GM19035 (cell line): ENCODE results near the gene APOF.
"Not testable (repeated sequence)": the region's sequence is repeated elsewhere in the genome, so short reads cannot be mapped to it uniquely, and the experiment has no call there.

ENCODE experiments used
- ATAC-seq: cut with Tn5 transposase; IDR thresholded peaks from one replicate; pipeline ENCODE4 v1.9.1; 2021; ENCODE audit not compliant: unreplicated experiment

APOF gene

GRCh38 chr12:56373515-56373914 is 10.9 kb upstream of the APOF start:
- ATAC-seq, result no peak

- ATAC-seq, result no peak
Observed at GRCh38 chr12:56366948-56367347, 4.3 kb upstream of the APOF start.

GRCh38 chr12:56361487-56362129 is 1.0 kb downstream of the APOF start:
- ATAC-seq, result no peak

- ATAC-seq, result peak; percentile 96
Observed at GRCh38 chr12:56359851-56360767, 2.5 kb downstream of the APOF start, which contains the start of gene STAT2. STAT2 (minus strand) TSS chr12:56360107; CDS start chr12:56356571, 3,536 bp downstream.

GRCh38 chr12:56358836-56359532 is 3.7 kb downstream of the APOF start:
- ATAC-seq, result no peak

- no peak for ATAC-seq
Observed at GRCh38 chr12:56351325-56351724, 11.3 kb downstream of the APOF start.

GRCh38 chr12:56350662-56351061 is 12.0 kb downstream of the APOF start:
- ATAC-seq, result no peak

GRCh38 chr12:56348776-56349175 is 13.9 kb downstream of the APOF start:
- no peak for ATAC-seq

- ATAC-seq, result not testable (repeated sequence)
Observed at GRCh38 chr12:56347255-56347654, 15.4 kb downstream of the APOF start.

- no peak for ATAC-seq
Observed at GRCh38 chr12:56346675-56347074, 16.0 kb downstream of the APOF start.

GRCh38 chr12:56342290-56342689 is 20.4 kb downstream of the APOF start:
- ATAC-seq, result not testable (repeated sequence)

- no peak for ATAC-seq
Observed at GRCh38 chr12:56341616-56342015, 21.0 kb downstream of the APOF start.

- ATAC-seq, result no peak
Observed at GRCh38 chr12:56339158-56339422, 23.6 kb downstream of the APOF start.

GRCh38 chr12:56338308-56339157 is 24.1 kb downstream of the APOF start, which contains the start of gene IL23A:
IL23A (plus strand) TSS chr12:56338884; CDS start chr12:56339045, 161 bp downstream.
- ATAC-seq, result no peak

- no peak for ATAC-seq
Observed at GRCh38 chr12:56337753-56338251, 24.9 kb downstream of the APOF start.

GRCh38 chr12:56336361-56337167 is 26.1 kb downstream of the APOF start:
- no peak for ATAC-seq

- ATAC-seq, result not testable (repeated sequence)
Observed at GRCh38 chr12:56335527-56335926, 27.1 kb downstream of the APOF start.

- no peak for ATAC-seq
Observed at GRCh38 chr12:56334490-56334793, 28.2 kb downstream of the APOF start.

- ATAC-seq, result peak; percentile 94
Observed at GRCh38 chr12:56333679-56334489, 28.8 kb downstream of the APOF start, which contains the start of gene PAN2. PAN2 (minus strand) TSS chr12:56334000; CDS start chr12:56333094, 906 bp downstream.
